HepG2 (cell line): Measurements from ENCODE around the gene MCM3. TPM values are rescaled to one million over a fixed set of nuclear protein-coding genes. Genes with fewer than 3 reads are reported as not detected.
A peak's percentile ranks its signal among the peaks of the same experiment; 100 is the strongest.

Source experiments
- ELF3 ChIP-seq: IDR thresholded peaks from 2 replicates; pipeline ENCODE4 v1.6.1; 2016; ENCODE audit warnings: missing genetic modification reagents, missing compliant biosample characterization
- HBP1 ChIP-seq: IDR thresholded peaks from 2 replicates; pipeline ENCODE4 v1.6.1; 2016; ENCODE audit warnings: low read depth, control low read depth
- HDAC2 ChIP-seq: sonication (generic); formaldehyde crosslinking; IDR thresholded peaks from 2 replicates; pipeline ENCODE4 v1.4.0; 2020; ENCODE audit warnings: missing genetic modification reagents
- NCOA1 ChIP-seq: sonication (generic); formaldehyde crosslinking; IDR thresholded peaks from 2 replicates; pipeline ENCODE4 v1.9.0; 2021; ENCODE audit warnings: missing genetic modification reagents
- NCOA2 ChIP-seq: sonication (generic); formaldehyde crosslinking; IDR thresholded peaks from 2 replicates; pipeline ENCODE4 v1.8.0; 2022; ENCODE audit warnings: inconsistent platforms
- PAF1 ChIP-seq: IDR thresholded peaks from 2 replicates; pipeline ENCODE4 v1.6.1; 2016; ENCODE audit warnings: missing genetic modification reagents, missing compliant biosample characterization
- RBFOX2 ChIP-seq: fragments of 200-400 bp; formaldehyde crosslinking; IDR thresholded peaks from 2 replicates; pipeline ENCODE4 v1.6.1; 2017; ENCODE audit warnings: low read depth, mild to moderate bottlenecking, low read length
- REST ChIP-seq, 2 experiments: IDR thresholded peaks; 2 replicates each; pipeline ENCODE4 v1.6.1; 2011 to 2012; ENCODE audit warnings: low read length in 2 of 2, borderline replicate concordance in 1 of 2, low read depth in 1 of 2, mild to moderate bottlenecking in 1 of 2, moderate library complexity in 1 of 2
- SATB2 ChIP-seq: sonication (generic); formaldehyde crosslinking; IDR thresholded peaks from 2 replicates; pipeline ENCODE4 v1.5.0; 2020; ENCODE audit warnings: missing genetic modification reagents
- ZBTB49 ChIP-seq: sonication (generic); formaldehyde crosslinking; IDR thresholded peaks from 2 replicates; pipeline ENCODE4 v1.4.0; 2020; ENCODE audit warnings: missing genetic modification reagents, borderline replicate concordance
- ZNF280B ChIP-seq: sonication (generic); formaldehyde crosslinking; IDR thresholded peaks from 2 replicates; pipeline ENCODE4 v1.5.0; 2020; ENCODE audit warnings: missing genetic modification reagents, mild to moderate bottlenecking, borderline replicate concordance
- ZNF646 ChIP-seq: sonication (generic); formaldehyde crosslinking; IDR thresholded peaks from 2 replicates; pipeline ENCODE4 v1.9.0; 2021; ENCODE audit warnings: mild to moderate bottlenecking, missing genetic modification reagents
- ZNF788 ChIP-seq: sonication (generic); formaldehyde crosslinking; IDR thresholded peaks from 2 replicates; pipeline ENCODE4 v1.5.0; 2020; ENCODE audit warnings: mild to moderate bottlenecking, missing genetic modification reagents, borderline replicate concordance
- polyA plus RNA-seq, 8 experiments: library from polyadenylated mRNA; depleted of rRNA in 3 of 8; stranded (reverse) in 7 of 8; unstranded in 1 of 8; fragments of >200 nt; fragmentation: Illumina TruSeq in 4 of 8; extraction: Trizol in 4 of 8; gene quantifications; 2 replicates each; pipeline versions ENCODE4 v1.2.1 to v1.2.3, GENCODE V29; 2011 to 2016; ENCODE audit warnings: low read depth in 4 of 8, missing spikeins in 1 of 8, mixed read lengths in 1 of 8; ENCODE audit not compliant: insufficient read depth in 1 of 8
- total RNA-seq, 5 experiments: library from RNA; depleted of rRNA; stranded (reverse); fragments of >200 nt; fragmentation: Illumina TruSeq; extraction: Trizol; gene quantifications; 2 replicates each; pipeline ENCODE4 v1.2.3, GENCODE V29; 2016; ENCODE audit warnings: low read depth in 1 of 5

MCM3 gene
- total and polyA plus RNA-seq, 2 of the 13 experiments (the other 11 are each of a cell fraction or from before 2014, with no cell fraction given): 164 to 288 TPM

- no peak for TF ChIP-seq ZNF280B (CRISPR knock-in tag)
- TF ChIP-seq ZBTB49 (CRISPR knock-in tag): no peak
- no peak for TF ChIP-seq REST (IDR thresholded peaks at IDR 0.05; ENCODE audit: borderline replicate concordance in 1 of 2, low read depth in 1 of 2, low read length in 2 of 2)
- TF ChIP-seq ZNF788 (CRISPR knock-in tag): no peak
- TF ChIP-seq ZNF646 (CRISPR knock-in tag): no peak
- TF ChIP-seq NCOA2: peak; percentile 75; the same call in 1 of the 2 replicates
- peak; percentile 63; the same call in 1 of the 2 replicates for TF ChIP-seq ELF3 (CRISPR knock-in tag)
- TF ChIP-seq PAF1 (CRISPR knock-in tag): no peak
- no peak for TF ChIP-seq SATB2
- TF ChIP-seq NCOA1: no peak
- TF ChIP-seq RBFOX2: peak; percentile 15; the same call in 1 of the 2 replicates
- TF ChIP-seq HDAC2 (CRISPR knock-in tag): no peak
- TF ChIP-seq HBP1: no peak
Measured at GRCh38 chr6:52271852-52272460, 12.6 kb downstream of the MCM3 start (continued).
